NCI-H226 (cell line): ENCODE data around the gene ITGB8.
"Not testable (repeated sequence)": the region's sequence is repeated elsewhere in the genome, so short reads cannot be mapped to it uniquely, and the experiment has no call there.

Experiments used
- DNase-seq: peaks from one replicate; pipeline ENCODE4 v3.0.0-alpha.2; 2015

Gene ITGB8

GRCh38 chr7:20388084-20388483 lies 57.4 kb downstream of the ITGB8 start:
- no peak for DNase-seq

- DNase-seq, result not testable (repeated sequence)
Observed at GRCh38 chr7:20389192-20389591, 58.5 kb downstream of the ITGB8 start.

- no peak for DNase-seq
Observed at GRCh38 chr7:20393021-20393610, 62.4 kb downstream of the ITGB8 start.

- DNase-seq, result no peak
Observed at GRCh38 chr7:20393616-20394015, 62.9 kb downstream of the ITGB8 start.

DNA sequence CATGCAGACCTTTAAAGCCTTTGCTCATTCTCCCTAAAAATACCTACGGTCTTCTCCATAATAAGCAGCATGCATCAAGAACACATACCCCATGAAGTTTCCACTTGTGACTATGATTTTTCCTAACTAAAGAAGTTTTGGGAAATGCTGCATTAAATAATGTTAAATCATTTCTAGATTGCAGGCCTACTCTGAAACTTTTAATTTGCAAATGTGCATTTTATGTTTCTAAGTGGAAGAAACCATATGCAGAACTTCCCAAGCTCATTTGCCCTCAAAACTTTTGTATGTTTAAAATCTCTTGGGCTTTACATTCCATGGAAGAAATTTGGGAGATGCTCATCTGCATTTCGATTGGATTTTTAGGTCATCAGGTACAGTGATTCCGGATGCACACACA lies 63.6 kb downstream of the ITGB8 start:
- no peak for DNase-seq

DNA sequence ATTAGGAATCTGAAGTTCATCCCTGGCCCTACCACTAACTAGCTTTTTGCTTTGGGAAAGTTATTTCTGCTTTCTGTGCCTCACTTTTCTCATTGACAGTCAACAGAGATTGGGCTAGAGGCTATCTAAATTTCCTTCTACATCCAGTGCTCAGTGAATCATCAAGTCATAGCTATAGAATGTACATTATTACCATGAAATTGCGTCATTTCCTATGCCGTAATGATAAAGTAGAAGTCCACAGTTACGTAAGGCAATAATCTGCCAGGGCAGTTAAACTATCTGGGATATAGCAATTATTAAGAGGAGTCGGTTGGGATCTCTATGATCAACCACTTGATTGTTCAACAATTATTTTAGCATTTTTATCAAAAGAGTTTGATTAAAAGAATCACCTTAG lies 64.4 kb downstream of the ITGB8 start:
- peak; percentile 88 for DNase-seq

- DNase-seq, result no peak
Observed at GRCh38 chr7:20395511-20395910, 64.8 kb downstream of the ITGB8 start.

DNA sequence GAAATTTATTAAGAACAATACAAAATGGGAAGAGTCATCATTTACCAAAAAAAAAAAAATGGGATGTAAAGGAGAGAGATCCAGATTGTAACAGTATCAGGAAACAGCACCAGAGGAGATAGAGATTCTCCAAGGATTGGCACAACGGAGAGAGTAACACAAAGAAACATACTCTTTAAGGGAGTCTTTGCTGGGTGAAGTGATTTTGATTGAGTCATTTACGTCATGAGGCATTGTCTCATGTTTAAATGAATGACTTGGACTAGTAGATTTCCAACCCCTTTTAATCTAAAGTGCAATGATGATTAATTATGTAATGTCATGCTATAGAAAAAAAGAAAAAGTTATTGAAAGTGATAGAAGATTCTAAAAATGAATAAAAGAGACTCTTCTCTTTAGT lies 68.8 kb downstream of the ITGB8 start:
- peak; percentile 87 for DNase-seq

- no peak for DNase-seq
Observed at GRCh38 chr7:20401861-20402746, 71.4 kb downstream of the ITGB8 start.

- DNase-seq, result no peak
Observed at GRCh38 chr7:20402747-20403230, 72.1 kb downstream of the ITGB8 start.

DNA sequence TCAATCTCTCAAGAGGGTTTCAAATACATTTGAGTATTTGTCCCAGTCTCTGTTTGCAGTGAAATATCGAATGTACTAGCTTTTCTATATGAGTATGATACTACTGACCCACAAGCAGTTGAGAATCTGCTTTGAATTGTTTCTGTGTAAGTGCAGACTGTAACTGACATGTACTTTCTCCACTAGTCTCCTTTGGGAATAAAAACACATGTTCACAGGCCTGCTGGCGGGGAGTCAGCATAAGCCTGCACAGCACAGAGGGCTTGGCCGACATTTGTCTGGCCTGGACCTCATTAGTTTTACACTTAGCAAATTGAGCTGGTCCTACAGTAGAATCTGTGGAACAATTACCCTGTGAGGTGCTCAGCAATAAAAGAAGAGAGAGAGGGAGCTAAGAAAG lies 72.6 kb downstream of the ITGB8 start:
- no peak for DNase-seq

- DNase-seq, result no peak
Observed at GRCh38 chr7:20404320-20404719, 73.6 kb downstream of the ITGB8 start.

GRCh38 chr7:20407585-20408466 lies 77.1 kb downstream of the ITGB8 start:
- DNase-seq, result peak; percentile 99

DNA sequence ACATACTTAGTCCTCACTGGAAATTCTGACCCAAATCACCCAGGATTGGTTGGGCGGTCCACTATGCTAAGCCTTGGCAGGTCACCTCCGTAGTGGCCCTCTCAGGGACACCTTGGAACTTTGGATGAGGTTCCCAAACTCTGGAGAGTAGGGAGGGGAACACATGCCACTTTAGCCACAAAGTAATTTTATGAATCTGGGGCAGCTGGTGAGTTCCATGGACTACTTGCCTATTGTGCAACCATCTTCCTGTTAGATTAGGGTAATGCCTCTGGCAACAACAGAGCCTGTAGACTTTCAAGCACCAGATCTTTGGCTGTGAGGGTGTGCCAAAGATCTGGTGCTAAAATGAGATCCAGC lies 77.7 kb downstream of the ITGB8 start:
- peak; percentile 98 for DNase-seq

DNA sequence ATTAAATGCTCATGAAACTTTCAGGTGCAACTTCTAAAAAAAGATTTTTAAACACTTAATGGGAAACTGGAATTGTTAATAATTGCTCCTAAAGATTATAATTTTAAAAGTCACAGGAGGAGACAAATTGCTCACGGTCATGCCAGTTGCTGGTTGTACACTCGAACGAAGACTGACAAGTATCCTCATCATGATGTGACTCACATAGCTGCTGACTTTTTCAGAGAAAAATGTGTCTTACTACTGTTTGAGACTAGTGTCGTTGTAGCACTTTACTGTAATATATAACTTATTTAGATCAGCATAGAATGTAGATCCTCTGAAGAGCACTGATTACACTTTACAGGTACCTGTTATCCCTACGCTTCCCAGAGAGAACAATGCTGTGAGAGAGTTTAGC lies 79.3 kb downstream of the ITGB8 start:
- DNase-seq, result no peak

GRCh38 chr7:20411372-20411771 lies 80.7 kb downstream of the ITGB8 start:
- DNase-seq, result no peak

- DNase-seq, result no peak
Observed at GRCh38 chr7:20412032-20412431, 81.3 kb downstream of the ITGB8 start.

- no peak for DNase-seq
Observed at GRCh38 chr7:20417260-20417659, 86.6 kb downstream of the ITGB8 start.

DNA sequence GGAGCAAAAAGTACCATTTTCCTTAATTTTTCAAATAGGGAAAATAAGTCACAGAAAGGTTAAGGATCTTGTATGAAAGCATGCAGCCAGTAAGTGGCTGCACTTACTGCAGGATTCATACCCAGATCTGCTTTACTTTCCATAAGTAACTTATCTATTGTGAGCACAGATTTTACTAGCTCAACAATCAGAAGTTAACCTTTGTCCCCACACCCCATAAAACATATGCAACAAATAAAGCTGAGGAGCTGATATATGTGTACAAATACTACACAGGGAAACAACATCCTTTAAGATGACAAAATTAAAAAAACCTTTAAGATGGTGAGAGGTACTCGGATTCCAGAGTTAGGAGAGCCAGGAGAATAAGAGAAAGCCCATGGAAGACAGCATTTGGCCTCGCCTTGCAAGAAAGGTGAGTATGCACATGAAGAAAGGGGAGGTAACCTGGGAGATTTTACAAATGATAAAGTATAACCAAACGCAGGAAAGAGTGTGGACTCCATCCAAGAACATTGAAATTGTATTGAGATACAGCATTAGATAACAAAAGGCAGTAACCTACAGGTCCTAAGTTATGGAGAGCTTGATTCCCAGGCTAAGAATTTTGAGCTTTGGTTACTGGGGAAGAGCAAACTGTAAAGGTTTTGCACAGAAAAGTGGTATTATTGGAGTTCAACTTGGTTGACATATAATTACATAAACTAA lies 87.1 kb downstream of the ITGB8 start:
- DNase-seq, result no peak

GRCh38 chr7:20424500-20424899 lies 93.8 kb downstream of the ITGB8 start:
- no peak for DNase-seq

GRCh38 chr7:20430664-20431063 lies 100.0 kb downstream of the ITGB8 start:
- no peak for DNase-seq

DNA sequence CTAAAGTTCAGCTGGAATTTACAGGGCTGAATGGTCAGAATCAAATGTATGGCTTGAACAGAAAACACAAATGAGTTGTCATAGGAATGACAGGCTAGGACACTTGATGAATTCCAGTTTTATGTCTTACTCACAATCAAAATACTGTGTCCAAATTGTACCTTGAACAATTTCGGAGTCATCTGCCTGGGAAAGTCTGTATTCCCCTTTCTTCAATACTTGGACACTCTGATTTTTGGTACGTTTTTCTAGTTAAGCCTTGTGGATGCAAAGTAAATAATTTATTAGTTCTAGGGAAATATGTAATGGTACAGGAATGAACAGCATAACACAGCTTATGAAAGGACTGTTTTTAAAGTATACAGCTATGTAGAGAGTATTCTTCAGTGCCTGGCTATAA lies 100.4 kb downstream of the ITGB8 start:
- no peak for DNase-seq

- no peak for DNase-seq
Observed at GRCh38 chr7:20432071-20432470, 101.4 kb downstream of the ITGB8 start.
